Spleen (tissue), 7 donors: Measurements from ENCODE around the gene NDP.

Source experiments
- POLR2A ChIP-seq, 3 donors: fragments of 450-650 bp; IDR thresholded peaks; one replicate each; pipeline ENCODE4 v1.5.1; 2017; ENCODE audit warnings: antibody characterized with exemption in 3 of 3, mild to moderate bottlenecking in 1 of 3
- POLR2AphosphoS5 ChIP-seq, 3 donors: sonication (generic); formaldehyde crosslinking; IDR thresholded peaks; one replicate each; pipeline ENCODE4 v1.5.1; 2017; ENCODE audit warnings: antibody characterized with exemption in 3 of 3
- TF ChIP-seq, protein P1 (sequence below), 11 experiments: fragments of 200-600 bp in 7 of 11; fragments of 450-650 bp in 4 of 11; sonication (generic) in 4 of 11; IDR thresholded peaks in 8 of 11; conservative IDR thresholded peaks in 3 of 11; 1 replicate in 7 of 11; 2 replicates in 4 of 11; pipeline versions ENCODE4 v1.4.0 to v1.8.0; 2016 to 2021; ENCODE audit warnings: antibody characterized with exemption in 11 of 11, inconsistent platforms in 4 of 11, mild to moderate bottlenecking in 1 of 11
- donor health status: DM: no; HTN: no; CAD: no; lungs with moderate emphysema.
- donor health status: DM: no; HTN: no; CAD: no.
- donor health status: DM: no; HTN: no; CAD: no.

DNA sequence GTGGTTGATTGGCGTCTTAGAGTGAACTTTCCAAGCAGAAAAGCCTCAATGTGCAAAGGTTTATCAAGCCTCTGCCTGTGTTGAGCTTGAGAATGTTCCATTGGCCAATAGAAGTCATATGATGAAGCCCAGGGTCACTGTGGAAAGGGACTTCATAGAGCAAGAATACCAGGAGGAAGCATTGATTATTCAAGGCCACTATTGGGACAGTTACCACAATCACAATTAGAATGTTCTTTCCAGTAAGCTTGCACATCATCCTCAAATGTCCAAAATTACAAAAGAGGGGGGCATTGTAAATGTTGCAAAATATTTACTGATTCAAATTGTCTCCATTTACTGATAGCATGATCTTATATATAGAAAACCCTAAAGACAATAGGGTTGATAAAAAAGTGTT, 32.9 kb upstream of the NDP start:
- TF ChIP-seq, protein P1, sequence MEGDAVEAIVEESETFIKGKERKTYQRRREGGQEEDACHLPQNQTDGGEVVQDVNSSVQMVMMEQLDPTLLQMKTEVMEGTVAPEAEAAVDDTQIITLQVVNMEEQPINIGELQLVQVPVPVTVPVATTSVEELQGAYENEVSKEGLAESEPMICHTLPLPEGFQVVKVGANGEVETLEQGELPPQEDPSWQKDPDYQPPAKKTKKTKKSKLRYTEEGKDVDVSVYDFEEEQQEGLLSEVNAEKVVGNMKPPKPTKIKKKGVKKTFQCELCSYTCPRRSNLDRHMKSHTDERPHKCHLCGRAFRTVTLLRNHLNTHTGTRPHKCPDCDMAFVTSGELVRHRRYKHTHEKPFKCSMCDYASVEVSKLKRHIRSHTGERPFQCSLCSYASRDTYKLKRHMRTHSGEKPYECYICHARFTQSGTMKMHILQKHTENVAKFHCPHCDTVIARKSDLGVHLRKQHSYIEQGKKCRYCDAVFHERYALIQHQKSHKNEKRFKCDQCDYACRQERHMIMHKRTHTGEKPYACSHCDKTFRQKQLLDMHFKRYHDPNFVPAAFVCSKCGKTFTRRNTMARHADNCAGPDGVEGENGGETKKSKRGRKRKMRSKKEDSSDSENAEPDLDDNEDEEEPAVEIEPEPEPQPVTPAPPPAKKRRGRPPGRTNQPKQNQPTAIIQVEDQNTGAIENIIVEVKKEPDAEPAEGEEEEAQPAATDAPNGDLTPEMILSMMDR (IDR thresholded peaks at IDR 0.05 in 8 of 11, conservative IDR thresholded peaks at IDR 0.05 in 3 of 11): no peak
- TF ChIP-seq POLR2A (IDR thresholded peaks at IDR 0.05): no peak
- no peak for TF ChIP-seq POLR2AphosphoS5 (IDR thresholded peaks at IDR 0.05)
